GM12873 (cell line): ENCODE data around the gene RRAS.

Experiments used
- CTCF ChIP-seq: IDR thresholded peaks from 2 replicates; pipeline ENCODE4 v1.5.1; 2012; ENCODE audit warnings: low read depth, mild to moderate bottlenecking, moderate library complexity, low read length, control low read depth; ENCODE audit not compliant: insufficient read depth; ENCODE audit errors: missing control alignments

RRAS gene

GRCh38 chr19:49626226-49626625 is 13.7 kb downstream of the RRAS start:
- TF ChIP-seq CTCF = no peak

GRCh38 chr19:49624967-49625910 is 14.7 kb downstream of the RRAS start:
- TF ChIP-seq CTCF = no peak

GRCh38 chr19:49616945-49617344 is 23.0 kb downstream of the RRAS start:
- TF ChIP-seq CTCF = no peak

GRCh38 chr19:49616532-49616931 is 23.4 kb downstream of the RRAS start:
- no peak for TF ChIP-seq CTCF

GRCh38 chr19:49615861-49616260 is 24.1 kb downstream of the RRAS start:
- TF ChIP-seq CTCF = no peak

GRCh38 chr19:49614096-49614833 is 25.7 kb downstream of the RRAS start:
- no peak for TF ChIP-seq CTCF

GRCh38 chr19:49613374-49613773 is 26.6 kb downstream of the RRAS start:
- TF ChIP-seq CTCF = no peak
